ENCODE measurements around the gene NXPH4.
A peak's percentile ranks its signal among the peaks of the same experiment; 100 is the strongest.

The NXPH4 gene

GRCh38 chr12:57234233-57234570, 17.6 kb downstream of the NXPH4 start:
- TF ChIP-seq CTCF (IDR thresholded peaks at IDR 0.05; ENCODE audit: low read depth, low read length) = no peak
- H3K27ac ChIP-seq = 0 out of 2 replicates have a peak overlapping the region, but pooled peaks have one; percentile 18
- no peaks in the 10 kb centered on the region for H3K27me3 ChIP-seq (ENCODE audit: insufficient read depth, low read depth, severe bottlenecking)
- DNase-seq = no peak
- peaks cover 53% of the 10 kb centered on the region for H3K36me3 ChIP-seq
- H3K4me3 ChIP-seq (ENCODE audit: low read depth, low read length) = no peak overlapping the region
- no peaks in the 10 kb centered on the region for H3K9me3 ChIP-seq (ENCODE audit: severe bottlenecking)

- Histone ChIP-seq H3K27me3 (ENCODE audit: insufficient read depth, low read depth, severe bottlenecking) (no peaks in the 10 kb centered on the region), H3K36me3 (peaks cover 53% of the 10 kb centered on the region), H3K27ac (no peak overlapping the region), H3K9me3 (ENCODE audit: severe bottlenecking) (no peaks in the 10 kb centered on the region), H3K4me3 (ENCODE audit: low read depth, low read length) (no peak overlapping the region)
- no peak for TF ChIP-seq CTCF (IDR thresholded peaks at IDR 0.05; ENCODE audit: low read depth, low read length)
- no peak for DNase-seq
These were observed 18.0 kb downstream of the NXPH4 start for GRCh38 chr12:57234571-57235016.

GRCh38 chr12:57235017-57235727, 18.6 kb downstream of the NXPH4 start:
- no peak for DNase-seq
- H3K36me3 ChIP-seq = peaks cover 50% of the 10 kb centered on the region
- H3K27me3 ChIP-seq (ENCODE audit: insufficient read depth, low read depth, severe bottlenecking) = no peaks in the 10 kb centered on the region
- H3K9me3 ChIP-seq (ENCODE audit: severe bottlenecking) = no peaks in the 10 kb centered on the region
- no peak overlapping the region for H3K4me3 ChIP-seq (ENCODE audit: low read depth, low read length)
- no peak overlapping the region for H3K27ac ChIP-seq
- no peak for TF ChIP-seq CTCF (IDR thresholded peaks at IDR 0.05; ENCODE audit: low read depth, low read length)

- Histone ChIP-seq H3K4me3 (ENCODE audit: low read depth, low read length) (no peak overlapping the region), H3K27me3 (ENCODE audit: insufficient read depth, low read depth, severe bottlenecking) (no peaks in the 10 kb centered on the region), H3K9me3 (ENCODE audit: severe bottlenecking) (no peaks in the 10 kb centered on the region), H3K27ac (no peak overlapping the region), H3K36me3 (peaks cover 48% of the 10 kb centered on the region)
- DNase-seq = no peak
- no peak for TF ChIP-seq CTCF (IDR thresholded peaks at IDR 0.05; ENCODE audit: low read depth, low read length)
These were observed 19.1 kb downstream of the NXPH4 start for GRCh38 chr12:57235728-57236131.

- Histone ChIP-seq H3K4me3 (ENCODE audit: low read depth, low read length) (no peak overlapping the region), H3K27me3 (ENCODE audit: insufficient read depth, low read depth, severe bottlenecking) (peaks cover 2% of the 10 kb centered on the region), H3K27ac (no peak overlapping the region), H3K9me3 (ENCODE audit: severe bottlenecking) (no peaks in the 10 kb centered on the region), H3K36me3 (peaks cover 42% of the 10 kb centered on the region)
- no peak for DNase-seq
- TF ChIP-seq CTCF (IDR thresholded peaks at IDR 0.05; ENCODE audit: low read depth, low read length) = no peak
These were observed 19.8 kb downstream of the NXPH4 start for GRCh38 chr12:57236201-57236924.

Measured in WERI-Rb-1 (cell line).